Measurements from ENCODE around the gene ATF6. TPM values are rescaled to one million over a fixed set of nuclear protein-coding genes. Genes with fewer than 3 reads are reported as not detected.
A peak's percentile ranks its signal among the peaks of the same experiment; 100 is the strongest.

Gene ATF6, protein sequence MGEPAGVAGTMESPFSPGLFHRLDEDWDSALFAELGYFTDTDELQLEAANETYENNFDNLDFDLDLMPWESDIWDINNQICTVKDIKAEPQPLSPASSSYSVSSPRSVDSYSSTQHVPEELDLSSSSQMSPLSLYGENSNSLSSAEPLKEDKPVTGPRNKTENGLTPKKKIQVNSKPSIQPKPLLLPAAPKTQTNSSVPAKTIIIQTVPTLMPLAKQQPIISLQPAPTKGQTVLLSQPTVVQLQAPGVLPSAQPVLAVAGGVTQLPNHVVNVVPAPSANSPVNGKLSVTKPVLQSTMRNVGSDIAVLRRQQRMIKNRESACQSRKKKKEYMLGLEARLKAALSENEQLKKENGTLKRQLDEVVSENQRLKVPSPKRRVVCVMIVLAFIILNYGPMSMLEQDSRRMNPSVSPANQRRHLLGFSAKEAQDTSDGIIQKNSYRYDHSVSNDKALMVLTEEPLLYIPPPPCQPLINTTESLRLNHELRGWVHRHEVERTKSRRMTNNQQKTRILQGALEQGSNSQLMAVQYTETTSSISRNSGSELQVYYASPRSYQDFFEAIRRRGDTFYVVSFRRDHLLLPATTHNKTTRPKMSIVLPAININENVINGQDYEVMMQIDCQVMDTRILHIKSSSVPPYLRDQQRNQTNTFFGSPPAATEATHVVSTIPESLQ
- 10 to 100 TPM; 16.5 to 22.5 TPM for total RNA-seq
- 10 to 100 TPM; 10.0 to 10.3 TPM for polyA plus RNA-seq

DNA sequence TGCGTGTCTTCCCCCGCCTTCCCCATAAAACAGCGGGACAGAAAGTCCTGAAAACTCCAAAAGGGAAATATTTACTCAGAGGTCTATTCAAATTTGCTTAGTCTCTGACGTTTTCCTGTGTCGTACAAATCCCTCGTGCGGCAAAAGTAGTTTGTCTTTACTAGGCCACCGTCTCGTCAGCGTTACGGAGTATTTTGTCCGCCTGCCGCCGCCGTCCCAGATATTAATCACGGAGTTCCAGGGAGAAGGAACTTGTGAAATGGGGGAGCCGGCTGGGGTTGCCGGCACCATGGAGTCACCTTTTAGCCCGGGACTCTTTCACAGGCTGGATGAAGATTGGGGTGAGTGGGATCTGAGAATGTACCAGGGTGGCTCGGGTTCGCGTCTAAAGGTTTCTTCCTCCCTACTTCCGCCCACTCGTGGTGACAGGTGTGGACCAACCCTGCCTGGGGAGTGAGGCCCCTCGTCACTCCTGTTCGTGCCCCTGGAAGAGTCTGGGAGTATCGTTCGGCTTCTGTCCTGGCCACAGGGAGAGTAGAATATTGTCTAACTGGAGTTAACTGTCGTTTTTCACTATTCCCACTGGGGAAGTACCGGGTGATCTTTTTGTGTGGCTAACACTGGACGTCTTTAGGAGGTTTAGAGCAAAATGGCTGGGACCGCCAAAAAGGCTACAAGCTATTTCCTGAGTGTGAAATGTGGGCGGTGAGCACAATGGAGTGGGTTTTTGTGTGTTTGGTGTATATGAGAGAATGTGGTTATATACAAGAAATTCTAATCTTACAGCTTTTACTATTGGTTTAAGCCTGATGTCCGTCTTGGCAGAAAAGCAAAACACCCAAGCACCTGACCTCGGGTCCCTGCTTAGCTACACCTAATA lies at the start of gene ATF6:
ATF6 (plus strand) TSS at position 219 of the 880 bp plus-strand sequence; CDS start at position 260, 41 bp downstream.
- no peaks in the 10 kb centered on the region for H3K27me3 ChIP-seq (ENCODE audit: control insufficient read depth in 4 of 4, insufficient read depth in 4 of 4, low read length in 3 of 4)
- H3K9ac ChIP-seq (ENCODE audit: low read depth in 1 of 2, low read length in 2 of 2): peak within 1 kb of the TSS; percentile 97 to 100
- under 1% methylated on average over 35 of the region's 35 CpGs for WGBS
- TF ChIP-seq GABPA (IDR thresholded peaks at IDR 0.05 in 1 of 2, conservative IDR thresholded peaks at IDR 0.05 in 1 of 2) (peak; percentile 59 to 87), NR2F2 (IDR thresholded peaks at IDR 0.05) (peak; percentile 41), YY1 (IDR thresholded peaks at IDR 0.05) (peak; percentile 95), TAF1 (conservative IDR thresholded peaks at IDR 0.05) (peak; percentile 63), RXRA (IDR thresholded peaks at IDR 0.05) (peak; percentile 64 to 70), HNF4A (conservative IDR thresholded peaks at IDR 0.05) (peak; percentile 31 to 58), RAD21 (IDR thresholded peaks at IDR 0.05) (peak in 1 of 2 donors; percentile 5), EGR1 (IDR thresholded peaks at IDR 0.05; ENCODE audit: low read depth in 2 of 2) (peak; percentile 52 to 87), HNF4G (IDR thresholded peaks at IDR 0.05) (no peak), FOXA1 (IDR thresholded peaks at IDR 0.05) (peak; percentile 89), FOXA2 (IDR thresholded peaks at IDR 0.05) (peak; percentile 85), SP1 (IDR thresholded peaks at IDR 0.05) (peak; percentile 83), JUND (IDR thresholded peaks at IDR 0.05) (peak; percentile 85 to 92)
- TF ChIP-seq, protein P1, sequence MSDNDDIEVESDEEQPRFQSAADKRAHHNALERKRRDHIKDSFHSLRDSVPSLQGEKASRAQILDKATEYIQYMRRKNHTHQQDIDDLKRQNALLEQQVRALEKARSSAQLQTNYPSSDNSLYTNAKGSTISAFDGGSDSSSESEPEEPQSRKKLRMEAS (IDR thresholded peaks at IDR 0.05): peak; percentile 99
- TF ChIP-seq, protein P2, sequence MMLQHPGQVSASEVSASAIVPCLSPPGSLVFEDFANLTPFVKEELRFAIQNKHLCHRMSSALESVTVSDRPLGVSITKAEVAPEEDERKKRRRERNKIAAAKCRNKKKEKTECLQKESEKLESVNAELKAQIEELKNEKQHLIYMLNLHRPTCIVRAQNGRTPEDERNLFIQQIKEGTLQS (IDR thresholded peaks at IDR 0.05): peak; percentile 64
- TF ChIP-seq, protein P3, sequence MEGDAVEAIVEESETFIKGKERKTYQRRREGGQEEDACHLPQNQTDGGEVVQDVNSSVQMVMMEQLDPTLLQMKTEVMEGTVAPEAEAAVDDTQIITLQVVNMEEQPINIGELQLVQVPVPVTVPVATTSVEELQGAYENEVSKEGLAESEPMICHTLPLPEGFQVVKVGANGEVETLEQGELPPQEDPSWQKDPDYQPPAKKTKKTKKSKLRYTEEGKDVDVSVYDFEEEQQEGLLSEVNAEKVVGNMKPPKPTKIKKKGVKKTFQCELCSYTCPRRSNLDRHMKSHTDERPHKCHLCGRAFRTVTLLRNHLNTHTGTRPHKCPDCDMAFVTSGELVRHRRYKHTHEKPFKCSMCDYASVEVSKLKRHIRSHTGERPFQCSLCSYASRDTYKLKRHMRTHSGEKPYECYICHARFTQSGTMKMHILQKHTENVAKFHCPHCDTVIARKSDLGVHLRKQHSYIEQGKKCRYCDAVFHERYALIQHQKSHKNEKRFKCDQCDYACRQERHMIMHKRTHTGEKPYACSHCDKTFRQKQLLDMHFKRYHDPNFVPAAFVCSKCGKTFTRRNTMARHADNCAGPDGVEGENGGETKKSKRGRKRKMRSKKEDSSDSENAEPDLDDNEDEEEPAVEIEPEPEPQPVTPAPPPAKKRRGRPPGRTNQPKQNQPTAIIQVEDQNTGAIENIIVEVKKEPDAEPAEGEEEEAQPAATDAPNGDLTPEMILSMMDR (IDR thresholded peaks at IDR 0.05; ENCODE audit: low read depth, low read length, missing input control): no peak
- TF ChIP-seq, protein P4, sequence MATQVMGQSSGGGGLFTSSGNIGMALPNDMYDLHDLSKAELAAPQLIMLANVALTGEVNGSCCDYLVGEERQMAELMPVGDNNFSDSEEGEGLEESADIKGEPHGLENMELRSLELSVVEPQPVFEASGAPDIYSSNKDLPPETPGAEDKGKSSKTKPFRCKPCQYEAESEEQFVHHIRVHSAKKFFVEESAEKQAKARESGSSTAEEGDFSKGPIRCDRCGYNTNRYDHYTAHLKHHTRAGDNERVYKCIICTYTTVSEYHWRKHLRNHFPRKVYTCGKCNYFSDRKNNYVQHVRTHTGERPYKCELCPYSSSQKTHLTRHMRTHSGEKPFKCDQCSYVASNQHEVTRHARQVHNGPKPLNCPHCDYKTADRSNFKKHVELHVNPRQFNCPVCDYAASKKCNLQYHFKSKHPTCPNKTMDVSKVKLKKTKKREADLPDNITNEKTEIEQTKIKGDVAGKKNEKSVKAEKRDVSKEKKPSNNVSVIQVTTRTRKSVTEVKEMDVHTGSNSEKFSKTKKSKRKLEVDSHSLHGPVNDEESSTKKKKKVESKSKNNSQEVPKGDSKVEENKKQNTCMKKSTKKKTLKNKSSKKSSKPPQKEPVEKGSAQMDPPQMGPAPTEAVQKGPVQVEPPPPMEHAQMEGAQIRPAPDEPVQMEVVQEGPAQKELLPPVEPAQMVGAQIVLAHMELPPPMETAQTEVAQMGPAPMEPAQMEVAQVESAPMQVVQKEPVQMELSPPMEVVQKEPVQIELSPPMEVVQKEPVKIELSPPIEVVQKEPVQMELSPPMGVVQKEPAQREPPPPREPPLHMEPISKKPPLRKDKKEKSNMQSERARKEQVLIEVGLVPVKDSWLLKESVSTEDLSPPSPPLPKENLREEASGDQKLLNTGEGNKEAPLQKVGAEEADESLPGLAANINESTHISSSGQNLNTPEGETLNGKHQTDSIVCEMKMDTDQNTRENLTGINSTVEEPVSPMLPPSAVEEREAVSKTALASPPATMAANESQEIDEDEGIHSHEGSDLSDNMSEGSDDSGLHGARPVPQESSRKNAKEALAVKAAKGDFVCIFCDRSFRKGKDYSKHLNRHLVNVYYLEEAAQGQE (IDR thresholded peaks at IDR 0.05): peak; percentile 87
- TF ChIP-seq, protein P5, sequence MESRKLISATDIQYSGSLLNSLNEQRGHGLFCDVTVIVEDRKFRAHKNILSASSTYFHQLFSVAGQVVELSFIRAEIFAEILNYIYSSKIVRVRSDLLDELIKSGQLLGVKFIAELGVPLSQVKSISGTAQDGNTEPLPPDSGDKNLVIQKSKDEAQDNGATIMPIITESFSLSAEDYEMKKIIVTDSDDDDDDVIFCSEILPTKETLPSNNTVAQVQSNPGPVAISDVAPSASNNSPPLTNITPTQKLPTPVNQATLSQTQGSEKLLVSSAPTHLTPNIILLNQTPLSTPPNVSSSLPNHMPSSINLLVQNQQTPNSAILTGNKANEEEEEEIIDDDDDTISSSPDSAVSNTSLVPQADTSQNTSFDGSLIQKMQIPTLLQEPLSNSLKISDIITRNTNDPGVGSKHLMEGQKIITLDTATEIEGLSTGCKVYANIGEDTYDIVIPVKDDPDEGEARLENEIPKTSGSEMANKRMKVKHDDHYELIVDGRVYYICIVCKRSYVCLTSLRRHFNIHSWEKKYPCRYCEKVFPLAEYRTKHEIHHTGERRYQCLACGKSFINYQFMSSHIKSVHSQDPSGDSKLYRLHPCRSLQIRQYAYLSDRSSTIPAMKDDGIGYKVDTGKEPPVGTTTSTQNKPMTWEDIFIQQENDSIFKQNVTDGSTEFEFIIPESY (IDR thresholded peaks at IDR 0.05): peak; percentile 98
- peak within 1 kb of the TSS; percentile 92 to 99 for H3K27ac ChIP-seq (ENCODE audit: low read depth in 1 of 2, low read length in 2 of 2)
- H3K4me3 ChIP-seq (ENCODE audit: low read depth in 1 of 3, low read length in 3 of 3): peak within 1 kb of the TSS; percentile 64 to 100 (median 93)
- H3K36me3 ChIP-seq (ENCODE audit: control insufficient read depth in 4 of 4, insufficient read depth in 3 of 4, low read depth in 1 of 4, low read length in 3 of 4): peaks cover 0 to 2% (median 0%) of the 10 kb centered on the region in 4 donors
- no peaks in the 10 kb centered on the region for H3K9me3 ChIP-seq (ENCODE audit: control insufficient read depth in 4 of 4, low read length in 3 of 4)
- H3K4me1 ChIP-seq (ENCODE audit: control insufficient read depth in 4 of 4, insufficient read depth in 4 of 4, low read length in 3 of 4): peaks cover 4 to 33% (median 23%) of the 10 kb centered on the region in 4 donors
- peak; percentile 91 for DNase-seq (ENCODE audit: low spot score)

Measured in liver (tissue), 9 donors.